Cerebellar nuclear complex (tissue), 1 donor: ENCODE measurements around the gene GJB4.
"Not testable (repeated sequence)": the region's sequence is repeated elsewhere in the genome, so short reads cannot be mapped to it uniquely, and the experiment has no call there.

Source experiments
- DNase-seq, 2 experiments: peaks; one replicate each; lab custom pipeline; 2025; lab: John Stamatoyannopoulos, UW

GJB4 gene

GRCh38 chr1:34800214-34800613 lies 40.7 kb downstream of the GJB4 start:
- no peak for DNase-seq

DNA sequence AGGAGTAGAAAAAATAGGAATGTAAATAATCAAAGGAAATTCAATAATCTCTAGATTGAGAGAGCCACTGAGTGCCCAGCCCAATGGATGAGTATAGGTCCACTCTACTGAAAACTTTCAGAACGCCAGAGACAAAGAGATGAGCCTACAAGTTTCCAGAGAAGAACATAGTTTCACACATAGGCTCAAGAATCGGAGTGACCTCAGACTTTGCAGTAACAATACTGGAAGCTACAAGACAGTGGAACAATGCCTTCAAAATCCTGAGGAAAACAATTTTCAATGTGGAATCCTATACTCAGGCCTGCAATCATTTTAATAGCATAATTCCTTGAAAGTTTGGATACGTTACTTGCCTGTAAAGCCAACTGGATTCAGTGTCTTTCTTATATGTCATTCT lies 44.2 kb downstream of the GJB4 start:
- DNase-seq = no peak

GRCh38 chr1:34806396-34806795 lies 46.9 kb downstream of the GJB4 start:
- DNase-seq = no peak

- no peak for DNase-seq
Observed at GRCh38 chr1:34808051-34808810, 48.7 kb downstream of the GJB4 start.

DNA sequence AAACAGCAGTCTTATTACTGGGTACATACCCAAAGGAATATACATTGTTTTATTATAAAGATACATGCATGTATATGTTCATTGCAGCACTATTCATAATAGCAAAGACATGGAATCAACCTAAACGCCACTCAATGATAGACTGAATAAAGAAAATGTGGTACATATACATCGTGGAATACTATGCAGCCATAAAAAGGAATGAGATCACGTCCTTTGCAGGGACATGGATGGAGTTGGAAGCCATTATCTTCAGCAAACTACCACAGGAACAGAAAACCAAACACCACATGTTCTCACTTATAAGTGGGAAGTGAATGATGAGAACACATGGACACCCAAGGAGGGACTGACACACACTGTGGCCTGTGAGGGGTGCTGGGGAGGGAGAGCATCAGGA lies 51.2 kb downstream of the GJB4 start:
- not testable (repeated sequence) for DNase-seq
